ENCODE measurements around the gene EPB41L2.

The EPB41L2 gene

DNA sequence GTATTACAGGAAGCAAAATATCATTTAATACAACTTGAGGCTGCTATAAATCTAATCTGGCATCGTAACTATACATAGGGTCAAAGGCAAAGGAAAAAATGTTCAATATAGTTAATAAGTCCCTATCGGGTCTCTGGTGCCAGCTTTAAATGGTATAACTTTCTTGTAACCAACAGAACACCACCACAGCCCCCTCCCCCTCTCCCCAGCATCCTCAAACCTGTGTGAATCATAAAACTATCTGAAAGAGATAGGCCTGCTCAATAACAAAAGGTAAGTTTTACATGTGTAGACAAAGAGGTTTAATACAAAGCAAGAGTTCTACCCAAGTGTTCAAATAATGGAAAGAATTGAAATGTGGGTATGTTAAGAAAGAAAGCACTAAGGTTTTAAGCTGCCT, 223.7 kb downstream of the EPB41L2 start:
- H3K4me1 ChIP-seq (ENCODE audit: control insufficient read depth in 1 of 2, insufficient read depth in 1 of 2, low read depth in 1 of 2, low read length in 1 of 2) = no peaks in the 10 kb centered on the region
- no peak overlapping the region for H3K4me3 ChIP-seq (ENCODE audit: low read depth in 1 of 2, low read length in 1 of 2)
- no peak for TF ChIP-seq CTCF (IDR thresholded peaks at IDR 0.05)
- H3K27me3 ChIP-seq = no peaks in the 10 kb centered on the region
- H3K27ac ChIP-seq = no peak overlapping the region
- no peaks in the 10 kb centered on the region for H3K9me3 ChIP-seq
- H3K36me3 ChIP-seq = no peaks in the 10 kb centered on the region

GRCh38 chr6:130838951-130839350, 224.1 kb downstream of the EPB41L2 start:
- Histone ChIP-seq H3K4me1 (ENCODE audit: control insufficient read depth in 1 of 2, insufficient read depth in 1 of 2, low read depth in 1 of 2, low read length in 1 of 2) (no peaks in the 10 kb centered on the region), H3K4me3 (ENCODE audit: low read depth in 1 of 2, low read length in 1 of 2) (no peak overlapping the region), H3K36me3 (no peaks in the 10 kb centered on the region), H3K9me3 (no peaks in the 10 kb centered on the region), H3K27ac (no peak overlapping the region), H3K27me3 (no peaks in the 10 kb centered on the region)
- no peak for TF ChIP-seq CTCF (IDR thresholded peaks at IDR 0.05)

- Histone ChIP-seq H3K27me3 (no peaks in the 10 kb centered on the region), H3K27ac (no peak overlapping the region), H3K4me3 (ENCODE audit: low read depth in 1 of 2, low read length in 1 of 2) (no peak overlapping the region), H3K4me1 (ENCODE audit: control insufficient read depth in 1 of 2, insufficient read depth in 1 of 2, low read depth in 1 of 2, low read length in 1 of 2) (no peaks in the 10 kb centered on the region), H3K36me3 (no peaks in the 10 kb centered on the region), H3K9me3 (no peaks in the 10 kb centered on the region)
- TF ChIP-seq CTCF (IDR thresholded peaks at IDR 0.05) = no peak
Observed at GRCh38 chr6:130838250-130838860, 224.7 kb downstream of the EPB41L2 start.

- TF ChIP-seq CTCF (IDR thresholded peaks at IDR 0.05) = no peak
Observed at GRCh38 chr6:130837067-130837466, 226.0 kb downstream of the EPB41L2 start.

DNA sequence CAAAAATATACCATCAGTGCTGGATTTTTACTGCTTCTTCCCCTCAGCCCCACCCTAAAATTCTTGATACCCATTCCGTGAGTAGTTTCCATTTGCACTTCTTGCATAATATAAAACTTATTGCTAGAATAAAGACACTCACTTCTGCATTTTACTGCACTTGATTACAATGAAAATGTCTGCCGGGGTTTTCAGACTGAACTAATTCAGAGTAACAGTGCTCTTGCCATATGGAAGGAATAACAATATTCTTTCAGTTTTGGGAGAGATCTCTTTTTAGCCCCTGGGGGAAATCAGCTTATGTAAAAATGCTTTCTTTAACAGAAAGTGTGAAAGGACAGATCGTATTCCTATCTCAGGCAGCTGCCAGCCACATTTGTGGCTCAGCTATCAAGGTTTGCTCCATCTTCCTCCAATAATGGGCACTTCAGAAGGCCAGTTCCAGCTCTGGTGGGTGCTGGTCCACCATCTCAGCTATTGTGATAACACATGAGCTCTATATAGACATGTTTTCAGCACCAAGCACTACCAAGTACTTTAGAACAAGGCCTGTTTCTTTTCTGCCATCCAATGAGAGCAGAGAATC, 226.9 kb downstream of the EPB41L2 start:
- Histone ChIP-seq H3K9me3 (no peaks in the 10 kb centered on the region), H3K36me3 (no peaks in the 10 kb centered on the region), H3K27me3 (no peaks in the 10 kb centered on the region), H3K4me3 (ENCODE audit: low read depth in 1 of 2, low read length in 1 of 2) (no peak overlapping the region), H3K27ac (no peak overlapping the region), H3K4me1 (ENCODE audit: control insufficient read depth in 1 of 2, insufficient read depth in 1 of 2, low read depth in 1 of 2, low read length in 1 of 2) (no peaks in the 10 kb centered on the region)
- TF ChIP-seq CTCF (IDR thresholded peaks at IDR 0.05) = no peak

More at GRCh38 chr6:130837067-130837466, 226.0 kb downstream of the EPB41L2 start:
- H3K27me3 ChIP-seq = no peaks in the 10 kb centered on the region
- no peak overlapping the region for H3K27ac ChIP-seq
- no peak overlapping the region for H3K4me3 ChIP-seq (ENCODE audit: low read depth in 1 of 2, low read length in 1 of 2)
- H3K4me1 ChIP-seq (ENCODE audit: control insufficient read depth in 1 of 2, insufficient read depth in 1 of 2, low read depth in 1 of 2, low read length in 1 of 2) = no peaks in the 10 kb centered on the region
- H3K9me3 ChIP-seq = no peaks in the 10 kb centered on the region
- H3K36me3 ChIP-seq = no peaks in the 10 kb centered on the region
